CD4-positive, alpha-beta memory T cell (primary cell): ENCODE results near the gene CDH8. TPM values are rescaled to one million over a fixed set of nuclear protein-coding genes. Genes with fewer than 3 reads are reported as not detected.

Experiments
- CTCF ChIA-PET: fragments of 350-600 bp; sonication (Branson Sonifier 250); formaldehyde crosslinking; loops from one replicate; lab custom pipeline; 2021; ENCODE audit warnings: inconsistent platforms; ENCODE audit not compliant: partially characterized antibody; lab: Charles Lee
- POLR2A ChIA-PET: fragments of 350-600 bp; sonication (Branson Sonifier 250); formaldehyde crosslinking; loops from one replicate; lab custom pipeline; 2021; ENCODE audit not compliant: partially characterized antibody; lab: Charles Lee
- DNase-seq, 5 donors: peaks; one replicate each; pipeline versions ENCODE4 v3.0.0 to v3.0.0-alpha.2; 2020 to 2022; ENCODE audit warnings: mixed read lengths in 1 of 5
- H3K27ac ChIP-seq: one replicate; pipeline ENCODE4 v1.7.0; 2013; ENCODE audit warnings: low read depth, low read length
- H3K27me3 ChIP-seq: 2 replicates; pipeline ENCODE4 v1.7.0; 2013; ENCODE audit warnings: mild to moderate bottlenecking, low read length, moderate library complexity; ENCODE audit not compliant: insufficient read depth
- H3K36me3 ChIP-seq: 2 replicates; pipeline ENCODE4 v1.7.0; 2013; ENCODE audit warnings: mild to moderate bottlenecking, low read length, moderate library complexity; ENCODE audit not compliant: insufficient read depth
- H3K4me1 ChIP-seq: 2 replicates; pipeline ENCODE4 v1.7.0; 2013; ENCODE audit warnings: mild to moderate bottlenecking, low read length, moderate library complexity; ENCODE audit not compliant: insufficient read depth
- H3K4me3 ChIP-seq, 2 donors: one replicate each; pipeline ENCODE4 v1.7.0; 2013; ENCODE audit warnings: low read length in 2 of 2, mild to moderate bottlenecking in 1 of 2
- H3K9me3 ChIP-seq, 2 donors: one replicate each; pipeline ENCODE4 v1.7.0; 2013; ENCODE audit warnings: low read length in 2 of 2, control low read depth in 1 of 2; ENCODE audit not compliant: control insufficient read depth in 1 of 2
- H3K27ac Mint-ChIP-seq, 7 donors: one replicate each; pipeline ENCODE4 v1.8.0; 2020 to 2021; ENCODE audit warnings: mixed read lengths in 7 of 7, mild to moderate bottlenecking in 6 of 7, inconsistent platforms in 3 of 7, moderate library complexity in 3 of 7
- H3K27me3 Mint-ChIP-seq, 2 donors: one replicate each; pipeline ENCODE4 v1.8.0; 2020 to 2021; ENCODE audit warnings: mixed read lengths in 2 of 2
- H3K36me3 Mint-ChIP-seq, 2 donors: one replicate each; pipeline ENCODE4 v1.8.0; 2020 to 2021; ENCODE audit warnings: mixed read lengths in 2 of 2, inconsistent platforms in 1 of 2, mild to moderate bottlenecking in 1 of 2
- H3K4me1 Mint-ChIP-seq, 4 donors: one replicate each; pipeline ENCODE4 v1.8.0; 2020 to 2021; ENCODE audit warnings: mixed read lengths in 4 of 4, mild to moderate bottlenecking in 1 of 4
- H3K4me3 Mint-ChIP-seq, 8 donors: one replicate each; pipeline ENCODE4 v1.8.0; 2020 to 2021; ENCODE audit warnings: mixed read lengths in 8 of 8, mild to moderate bottlenecking in 7 of 8, moderate library complexity in 6 of 8, inconsistent platforms in 3 of 8
- H3K9me3 Mint-ChIP-seq, 8 donors: one replicate each; pipeline ENCODE4 v1.8.0; 2020 to 2021; ENCODE audit warnings: mixed read lengths in 8 of 8, mild to moderate bottlenecking in 5 of 8, inconsistent platforms in 3 of 8, moderate library complexity in 1 of 8
- intact Hi-C: fragments of 100-400 bp; cut with micrococcal nuclease; formaldehyde crosslinking; loops from one replicate; pipeline ENCODE4 v1.15.1; 2023
- polyA plus RNA-seq, 2 donors: library from polyadenylated mRNA; unstranded; fragments of 300-500 nt; fragmentation: Illumina TruSeq; gene quantifications; one replicate each; pipeline ENCODE4 v1.2.3, GENCODE V29; 2021
- total RNA-seq, 2 experiments: library from RNA; stranded (reverse); gene quantifications; one replicate each; pipeline ENCODE4 v1.2.3, GENCODE V29; 2021

CDH8 gene
- total and polyA plus RNA-seq, 4 experiments from 2014 or later = not detected

- no peaks in the 10 kb centered on the region for H3K36me3 Mint-ChIP-seq
- Histone ChIP-seq H3K4me1 (no peaks in the 10 kb centered on the region), H3K36me3 (no peaks in the 10 kb centered on the region), H3K4me3 (no peak overlapping the region), H3K27ac (no peak overlapping the region), H3K27me3 (no peaks in the 10 kb centered on the region), H3K9me3 (no peaks in the 10 kb centered on the region)
- no peak for DNase-seq
- peaks cover under 1 to 54% (median 25%) of the 10 kb centered on the region in 8 donors for H3K9me3 Mint-ChIP-seq
- H3K27me3 Mint-ChIP-seq = no peaks in the 10 kb centered on the region
- H3K4me1 Mint-ChIP-seq = no peaks in the 10 kb centered on the region
- CTCF ChIA-PET = no interaction called here
- H3K4me3 Mint-ChIP-seq = no peak overlapping the region
- POLR2A ChIA-PET = no interaction called here
- H3K27ac Mint-ChIP-seq = no peak overlapping the region
- intact Hi-C loops = no loop called here
Measured at GRCh38 chr16:61909074-61909473, 127.2 kb downstream of the CDH8 start.

DNA sequence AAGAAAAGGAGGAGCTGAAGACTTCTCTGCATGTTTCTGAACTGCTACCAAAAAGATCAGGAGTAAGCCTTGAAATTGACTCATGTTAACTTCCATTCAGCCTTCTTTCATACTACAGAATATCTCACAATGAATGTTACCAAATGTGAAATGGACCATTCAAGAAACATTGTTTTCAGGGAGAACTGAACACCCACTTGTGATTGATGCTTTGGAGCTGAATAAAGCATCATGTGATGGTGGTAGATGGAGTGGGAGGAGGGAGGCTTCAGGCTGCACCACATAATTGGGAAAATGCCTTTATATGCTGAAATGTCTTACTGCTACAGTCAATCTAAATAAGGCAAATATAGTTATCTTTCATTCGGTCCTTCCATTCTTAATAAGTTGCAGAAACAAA, 127.8 kb downstream of the CDH8 start:
- Mint-ChIP-seq H3K4me1 (no peaks in the 10 kb centered on the region), H3K27me3 (no peaks in the 10 kb centered on the region), H3K9me3 (peaks cover 0 to 59% (median 27%) of the 10 kb centered on the region in 8 donors), H3K4me3 (no peak overlapping the region), H3K27ac (no peak overlapping the region), H3K36me3 (no peaks in the 10 kb centered on the region)
- no peak overlapping the region for H3K27ac ChIP-seq
- H3K9me3 ChIP-seq = no peaks in the 10 kb centered on the region
- no peaks in the 10 kb centered on the region for H3K4me1 ChIP-seq
- ChIA-PET CTCF (no interaction called here), POLR2A (no interaction called here)
- DNase-seq = no peak
- H3K4me3 ChIP-seq = no peak overlapping the region
- H3K36me3 ChIP-seq = no peaks in the 10 kb centered on the region
- intact Hi-C loops = no loop called here
- no peaks in the 10 kb centered on the region for H3K27me3 ChIP-seq

- Histone ChIP-seq H3K27ac (no peak overlapping the region), H3K27me3 (no peaks in the 10 kb centered on the region), H3K4me3 (no peak overlapping the region), H3K4me1 (no peaks in the 10 kb centered on the region), H3K36me3 (no peaks in the 10 kb centered on the region), H3K9me3 (no peaks in the 10 kb centered on the region)
- Mint-ChIP-seq H3K9me3 (peaks cover 0 to 55% (median 36%) of the 10 kb centered on the region in 8 donors), H3K4me1 (no peaks in the 10 kb centered on the region), H3K36me3 (no peaks in the 10 kb centered on the region), H3K27ac (no peak overlapping the region), H3K27me3 (no peaks in the 10 kb centered on the region), H3K4me3 (no peak overlapping the region)
- ChIA-PET CTCF (no interaction called here), POLR2A (no interaction called here)
- intact Hi-C loops = no loop called here
- DNase-seq = no peak
Measured at GRCh38 chr16:61901689-61902088, 134.5 kb downstream of the CDH8 start.

DNA sequence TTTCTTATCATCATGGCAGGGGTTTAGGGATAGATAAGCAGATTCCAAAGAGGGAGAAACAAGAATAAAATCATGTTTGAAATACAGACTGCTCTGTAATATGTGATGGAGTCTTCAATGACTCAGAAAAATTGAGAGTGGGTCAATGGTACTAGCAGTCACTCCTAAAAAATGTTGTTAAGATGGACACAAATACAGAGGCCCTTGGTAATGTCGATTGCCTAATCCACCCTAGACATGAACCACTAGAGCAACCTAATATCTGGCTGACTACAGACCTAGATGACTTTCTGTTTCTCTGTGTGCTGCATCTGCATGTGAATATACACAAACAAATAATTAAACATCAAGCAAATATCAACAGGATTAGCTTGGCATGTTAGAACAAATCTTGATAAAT, 135.8 kb downstream of the CDH8 start:
- CTCF ChIA-PET = no interaction called here

DNA sequence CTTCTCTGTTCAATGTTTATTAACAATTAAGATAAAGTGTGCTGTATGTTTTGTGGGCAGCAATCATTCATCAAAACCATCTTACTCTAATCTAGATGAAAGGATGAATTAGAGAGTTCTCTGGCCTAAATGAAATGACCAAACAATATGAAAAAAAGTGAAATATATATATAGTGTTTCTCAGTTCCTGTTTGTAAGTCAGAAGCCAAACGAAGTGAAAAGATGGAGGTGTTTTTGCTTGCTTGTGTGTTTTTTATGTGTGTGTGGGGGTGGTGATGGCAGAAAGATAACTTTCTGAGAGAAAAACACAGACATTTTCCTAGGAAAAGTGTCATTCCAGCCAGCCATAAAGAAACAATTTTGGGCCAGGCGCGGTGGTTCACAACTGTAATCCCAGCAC, 138.6 kb downstream of the CDH8 start:
- POLR2A ChIA-PET = no interaction called here
- CTCF ChIA-PET = no interaction called here
- no peaks in the 10 kb centered on the region for H3K27me3 Mint-ChIP-seq
- no peak overlapping the region for H3K27ac Mint-ChIP-seq
- DNase-seq = no peak
- H3K4me1 Mint-ChIP-seq = no peaks in the 10 kb centered on the region
- Histone ChIP-seq H3K36me3 (no peaks in the 10 kb centered on the region), H3K27me3 (no peaks in the 10 kb centered on the region), H3K27ac (no peak overlapping the region), H3K4me1 (no peaks in the 10 kb centered on the region), H3K4me3 (no peak overlapping the region), H3K9me3 (no peaks in the 10 kb centered on the region)
- H3K36me3 Mint-ChIP-seq = no peaks in the 10 kb centered on the region
- no peak overlapping the region for H3K4me3 Mint-ChIP-seq
- H3K9me3 Mint-ChIP-seq = peaks cover 0 to 50% (median 18%) of the 10 kb centered on the region in 8 donors
- intact Hi-C loops = no loop called here

More for the DNA sequence above, 135.8 kb downstream of the CDH8 start:
- no peak for DNase-seq
- H3K27me3 ChIP-seq = no peaks in the 10 kb centered on the region
- peaks cover 0 to 49% (median 28%) of the 10 kb centered on the region in 8 donors for H3K9me3 Mint-ChIP-seq
- POLR2A ChIA-PET = no interaction called here
- no peak overlapping the region for H3K4me3 ChIP-seq
- H3K27me3 Mint-ChIP-seq = no peaks in the 10 kb centered on the region
- no peaks in the 10 kb centered on the region for H3K36me3 ChIP-seq
- no peaks in the 10 kb centered on the region for H3K4me1 Mint-ChIP-seq
- H3K9me3 ChIP-seq = no peaks in the 10 kb centered on the region
- H3K27ac ChIP-seq = no peak overlapping the region
- H3K4me3 Mint-ChIP-seq = no peak overlapping the region
- H3K27ac Mint-ChIP-seq = no peak overlapping the region
- H3K36me3 Mint-ChIP-seq = no peaks in the 10 kb centered on the region
- H3K4me1 ChIP-seq = no peaks in the 10 kb centered on the region
- intact Hi-C loops = no loop called here

GRCh38 chr16:61892531-61892930, 143.7 kb downstream of the CDH8 start:
- peaks cover 0 to 33% (median 16%) of the 10 kb centered on the region in 8 donors for H3K9me3 Mint-ChIP-seq
- H3K4me1 Mint-ChIP-seq = no peaks in the 10 kb centered on the region
- H3K27me3 Mint-ChIP-seq = no peaks in the 10 kb centered on the region
- CTCF ChIA-PET = no interaction called here
- no peak overlapping the region for H3K4me3 ChIP-seq
- no peak overlapping the region for H3K27ac ChIP-seq
- H3K36me3 ChIP-seq = no peaks in the 10 kb centered on the region
- no peaks in the 10 kb centered on the region for H3K4me1 ChIP-seq
- no peaks in the 10 kb centered on the region for H3K9me3 ChIP-seq
- intact Hi-C loops = no loop called here
- H3K27ac Mint-ChIP-seq = no peak overlapping the region
- H3K4me3 Mint-ChIP-seq = no peak overlapping the region
- DNase-seq = no peak
- POLR2A ChIA-PET = no interaction called here
- H3K27me3 ChIP-seq = no peaks in the 10 kb centered on the region
- H3K36me3 Mint-ChIP-seq = no peaks in the 10 kb centered on the region

DNA sequence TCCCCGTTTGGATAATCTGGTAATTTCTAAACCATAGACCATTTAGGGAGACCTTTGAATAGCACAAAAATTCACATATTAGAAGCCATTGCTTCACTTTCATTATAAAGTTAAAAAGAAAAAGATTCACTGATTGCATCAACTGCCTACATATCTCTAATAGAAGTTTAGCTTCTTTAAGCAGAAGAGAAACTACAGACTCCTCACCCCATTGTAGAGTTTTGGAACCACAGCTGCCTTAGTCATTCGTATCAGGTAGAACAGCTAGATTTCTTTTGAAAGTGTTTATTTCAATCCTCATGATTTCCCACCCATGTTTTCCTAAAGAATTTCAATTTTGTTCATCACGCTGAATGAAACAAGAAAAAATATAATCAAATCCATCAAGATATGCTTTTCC, 144.8 kb downstream of the CDH8 start:
- H3K27me3 ChIP-seq = no peaks in the 10 kb centered on the region
- H3K4me1 ChIP-seq = no peaks in the 10 kb centered on the region
- H3K36me3 ChIP-seq = no peaks in the 10 kb centered on the region
- Mint-ChIP-seq H3K4me3 (no peak overlapping the region), H3K9me3 (peaks cover 0 to 39% (median 19%) of the 10 kb centered on the region in 8 donors), H3K4me1 (no peaks in the 10 kb centered on the region), H3K36me3 (no peaks in the 10 kb centered on the region), H3K27me3 (no peaks in the 10 kb centered on the region), H3K27ac (no peak overlapping the region)
- no peak overlapping the region for H3K4me3 ChIP-seq
- H3K9me3 ChIP-seq = no peaks in the 10 kb centered on the region
- ChIA-PET POLR2A (no interaction called here), CTCF (no interaction called here)
- intact Hi-C loops = no loop called here
- no peak for DNase-seq
- H3K27ac ChIP-seq = no peak overlapping the region

GRCh38 chr16:61890386-61890785, 145.9 kb downstream of the CDH8 start:
- H3K4me1 Mint-ChIP-seq = no peaks in the 10 kb centered on the region
- no peak overlapping the region for H3K27ac ChIP-seq
- no peak overlapping the region for H3K4me3 Mint-ChIP-seq
- no peak for DNase-seq
- H3K27ac Mint-ChIP-seq = no peak overlapping the region
- H3K36me3 Mint-ChIP-seq = no peaks in the 10 kb centered on the region
- peaks cover 0 to 39% (median 17%) of the 10 kb centered on the region in 8 donors for H3K9me3 Mint-ChIP-seq
- no peaks in the 10 kb centered on the region for H3K9me3 ChIP-seq
- intact Hi-C loops = no loop called here
- H3K4me3 ChIP-seq = no peak overlapping the region
- H3K36me3 ChIP-seq = no peaks in the 10 kb centered on the region
- ChIA-PET CTCF (interaction anchor here (0.7 kb wide), 1 partner anchor 9 kb away, joined by 3 read pairs; no protein-coding TSS in a partner anchor), POLR2A (no interaction called here)
- H3K27me3 Mint-ChIP-seq = no peaks in the 10 kb centered on the region
- no peaks in the 10 kb centered on the region for H3K4me1 ChIP-seq
- no peaks in the 10 kb centered on the region for H3K27me3 ChIP-seq
